HFF-Myc (cell line): ENCODE measurements around the gene LDLRAD4.

Source experiments
- DNase-seq: peaks from one replicate; pipeline ENCODE4 v3.0.0-alpha.2; 2011; ENCODE audit warnings: low read depth; ENCODE audit errors: extremely low read depth
- H3K4me3 ChIP-seq: replicated peaks from 2 replicates; pipeline ENCODE4 v1.5.1; 2011; ENCODE audit warnings: low read depth, mild to moderate bottlenecking, control low read depth, low read length
- CTCF ChIP-seq: IDR thresholded peaks from 2 replicates; pipeline ENCODE4 v1.5.1; 2012; ENCODE audit warnings: mild to moderate bottlenecking, low read depth, low read length, control low read depth; ENCODE audit errors: missing control alignments

The LDLRAD4 gene

GRCh38 chr18:13448335-13448795 lies 229.8 kb downstream of the LDLRAD4 start:
- no peak for TF ChIP-seq CTCF
- no peak overlapping the region for H3K4me3 ChIP-seq
- DNase-seq, result no peak

DNA sequence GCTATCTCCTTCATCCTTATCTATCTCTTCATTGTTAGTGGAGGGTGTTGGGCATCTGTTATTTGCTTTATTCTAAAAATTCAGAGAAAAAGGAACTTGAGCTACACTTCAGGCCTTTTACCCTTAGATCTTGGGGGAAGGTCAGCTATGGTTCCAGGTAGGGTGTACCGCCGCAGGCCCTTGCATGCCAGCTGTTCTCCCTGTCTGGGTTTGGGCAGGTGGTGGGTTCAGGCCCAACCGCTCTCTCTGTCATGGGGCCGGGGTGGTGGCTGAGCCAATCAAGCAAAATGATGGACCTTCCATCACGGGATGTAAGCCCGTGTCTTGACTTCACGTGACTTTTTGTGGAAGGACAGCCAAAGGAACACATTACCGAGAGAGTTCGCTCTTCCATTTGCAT lies 231.1 kb downstream of the LDLRAD4 start:
- no peak for TF ChIP-seq CTCF
- no peak overlapping the region for H3K4me3 ChIP-seq
- DNase-seq, result no peak

DNA sequence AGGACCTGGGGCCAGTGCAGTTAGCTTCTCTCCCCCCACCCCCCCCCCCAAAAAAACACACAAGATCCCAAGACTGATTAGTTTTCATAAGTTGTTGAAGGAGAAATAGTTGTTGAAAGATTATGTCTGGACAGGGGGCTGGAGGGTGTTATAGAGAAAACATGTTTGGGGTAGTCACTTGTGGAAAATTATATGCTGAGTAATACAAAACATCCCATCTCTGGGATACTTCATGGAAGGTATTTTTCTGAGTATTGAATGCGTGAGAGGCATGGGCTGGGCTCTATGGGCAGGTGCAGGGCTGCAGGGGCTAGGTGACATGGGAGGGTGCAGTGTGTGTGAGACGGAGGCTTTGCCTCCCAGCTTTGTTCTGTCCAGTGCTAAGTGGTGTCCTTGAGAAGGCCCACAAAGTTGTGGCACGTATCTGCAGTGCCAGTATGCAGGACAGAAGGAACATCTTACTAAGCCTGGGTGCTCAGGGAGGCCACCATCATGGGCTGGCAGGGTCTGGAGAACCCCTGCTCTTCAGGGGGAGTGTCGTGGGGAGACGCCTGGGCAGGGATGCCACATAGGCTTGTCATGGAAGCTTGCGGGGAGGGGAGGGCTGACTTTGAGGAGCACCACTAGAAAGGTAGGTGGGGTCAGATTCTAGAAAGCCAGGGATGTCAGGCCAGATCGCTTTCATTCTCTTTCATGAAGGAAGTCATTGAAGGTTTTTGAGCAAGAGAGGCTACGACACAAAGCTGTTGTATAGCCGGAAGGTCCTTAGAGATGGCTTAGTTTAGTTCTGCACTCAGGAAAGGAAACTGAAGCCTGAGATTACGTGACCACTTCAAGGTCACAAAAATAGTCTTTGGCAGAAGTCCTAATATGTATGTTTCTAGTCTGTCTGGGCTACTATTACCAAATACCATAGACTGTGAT lies 232.0 kb downstream of the LDLRAD4 start:
- no peak for DNase-seq
- no peak overlapping the region for H3K4me3 ChIP-seq
- TF ChIP-seq CTCF, result no peak

GRCh38 chr18:13451213-13451540 lies 232.6 kb downstream of the LDLRAD4 start:
- no peak for TF ChIP-seq CTCF
- no peak for DNase-seq
- no peak overlapping the region for H3K4me3 ChIP-seq

GRCh38 chr18:13451661-13452387 lies 233.3 kb downstream of the LDLRAD4 start:
- TF ChIP-seq CTCF, result no peak
- DNase-seq, result no peak
- H3K4me3 ChIP-seq, result no peak overlapping the region

GRCh38 chr18:13452388-13452811 lies 233.8 kb downstream of the LDLRAD4 start:
- no peak for DNase-seq
- no peak overlapping the region for H3K4me3 ChIP-seq
- TF ChIP-seq CTCF, result no peak
